HEK293 (cell line): ENCODE results near the gene PTPRN2.
"Not testable (repeated sequence)": the region's sequence is repeated elsewhere in the genome, so short reads cannot be mapped to it uniquely, and the experiment has no call there.

Experiments
- CTCF ChIA-PET: fragments of 350-600 bp; formaldehyde crosslinking; extraction: SDS; loops from one replicate; lab custom pipeline; 2021; ENCODE audit warnings: antibody characterized with exemption; lab: Yijun Ruan, JAX
- POLR2A ChIA-PET: fragments of 300-600 bp; formaldehyde crosslinking; extraction: SDS; loops from one replicate; lab custom pipeline; 2020; ENCODE audit warnings: antibody characterized with exemption, inconsistent platforms; lab: Yijun Ruan, JAX
- H3K27ac ChIP-seq: fragments of 200-500 bp; sonication (Bioruptor generic); 2 replicates; pipeline ENCODE4 v1.5.1; 2014; ENCODE audit warnings: low read depth, low read length, control low read depth, inconsistent platforms; ENCODE audit errors: extremely low read depth
- H3K36me3 ChIP-seq, 2 experiments: fragments of 200-500 bp in 1 of 2; sonication (Bioruptor generic) in 1 of 2; 1 replicate in 1 of 2; 2 replicates in 1 of 2; pipeline ENCODE4 v1.5.1; 2014 to 2017; ENCODE audit warnings: inconsistent platforms in 2 of 2, low read length in 2 of 2; ENCODE audit not compliant: control insufficient read depth in 2 of 2, insufficient read depth in 1 of 2
- H3K4me1 ChIP-seq: fragments of 200-500 bp; sonication (Bioruptor generic); 2 replicates; pipeline ENCODE4 v1.5.1; 2014; ENCODE audit warnings: mild to moderate bottlenecking, low read length, inconsistent platforms; ENCODE audit not compliant: control insufficient read depth, insufficient read depth
- H3K4me3 ChIP-seq: 2 replicates; pipeline ENCODE4 v1.5.1; 2011; ENCODE audit warnings: low read depth, mild to moderate bottlenecking, control low read depth, low read length, moderate library complexity
- H3K9me3 ChIP-seq: fragments of 200-500 bp; sonication (Bioruptor generic); 2 replicates; pipeline ENCODE4 v1.5.1; 2014; ENCODE audit warnings: low read depth, low read length, inconsistent platforms; ENCODE audit not compliant: control insufficient read depth, insufficient read depth
- BCL6B ChIP-seq: fragments of 450-650 bp; formaldehyde crosslinking; IDR thresholded peaks from 2 replicates; pipeline ENCODE4 v1.5.1; 2017; ENCODE audit warnings: missing biosample characterization, missing genetic modification characterization
- GLIS1 ChIP-seq: fragments of 450-650 bp; formaldehyde crosslinking; IDR thresholded peaks from 2 replicates; pipeline ENCODE4 v1.5.1; 2016; ENCODE audit warnings: missing biosample characterization, missing genetic modification characterization
- REPIN1 ChIP-seq: fragments of 450-650 bp; formaldehyde crosslinking; IDR thresholded peaks from 2 replicates; pipeline ENCODE4 v1.5.1; 2017; ENCODE audit warnings: missing biosample characterization, missing genetic modification characterization, low read depth
- ZBTB1 ChIP-seq: fragments of 450-650 bp; formaldehyde crosslinking; IDR thresholded peaks from 2 replicates; pipeline ENCODE4 v1.5.1; 2016; ENCODE audit warnings: missing biosample characterization, missing genetic modification characterization
- ZBTB11 ChIP-seq: fragments of 450-650 bp; formaldehyde crosslinking; conservative IDR thresholded peaks from 2 replicates; pipeline ENCODE4 v1.5.1; 2016; ENCODE audit warnings: low read depth, missing biosample characterization, missing genetic modification characterization
- ZNF112 ChIP-seq: fragments of 450-650 bp; formaldehyde crosslinking; IDR thresholded peaks from 2 replicates; pipeline ENCODE4 v1.5.0; 2017; ENCODE audit warnings: missing biosample characterization, missing genetic modification characterization
- ZNF132 ChIP-seq: fragments of 450-650 bp; formaldehyde crosslinking; IDR thresholded peaks from 2 replicates; pipeline ENCODE4 v1.5.1; 2017; ENCODE audit warnings: missing biosample characterization, missing genetic modification characterization, borderline replicate concordance
- ZNF133 ChIP-seq: fragments of 450-650 bp; formaldehyde crosslinking; IDR thresholded peaks from 2 replicates; pipeline ENCODE4 v1.5.1; 2016; ENCODE audit warnings: missing biosample characterization, missing genetic modification characterization
- ZNF184 ChIP-seq: fragments of 450-650 bp; IDR thresholded peaks from 2 replicates; pipeline ENCODE4 v1.5.1; 2018; ENCODE audit warnings: missing biosample characterization, mild to moderate bottlenecking, missing genetic modification characterization
- ZNF24 ChIP-seq: fragments of 450-650 bp; formaldehyde crosslinking; IDR thresholded peaks from 2 replicates; pipeline ENCODE4 v1.5.1; 2016; ENCODE audit warnings: missing biosample characterization, missing genetic modification characterization
- ZNF302 ChIP-seq: fragments of 450-650 bp; formaldehyde crosslinking; IDR thresholded peaks from 2 replicates; pipeline ENCODE4 v1.5.1; 2016; ENCODE audit warnings: missing biosample characterization, missing genetic modification characterization, low read depth
- ZNF404 ChIP-seq: fragments of 450-650 bp; formaldehyde crosslinking; IDR thresholded peaks from 2 replicates; pipeline ENCODE4 v1.5.1; 2017; ENCODE audit warnings: missing biosample characterization, missing genetic modification characterization
- ZNF529 ChIP-seq: fragments of 450-650 bp; formaldehyde crosslinking; IDR thresholded peaks from 2 replicates; pipeline ENCODE4 v1.5.1; 2017; ENCODE audit warnings: missing genetic modification characterization, missing biosample characterization; ENCODE audit not compliant: insufficient replicate concordance
- ZNF561 ChIP-seq: fragments of 450-650 bp; IDR thresholded peaks from 2 replicates; pipeline ENCODE4 v1.5.1; 2018; ENCODE audit warnings: missing biosample characterization, missing genetic modification characterization, borderline replicate concordance
- ZNF610 ChIP-seq: fragments of 450-650 bp; formaldehyde crosslinking; IDR thresholded peaks from 2 replicates; pipeline ENCODE4 v1.5.1; 2016; ENCODE audit warnings: missing biosample characterization, missing genetic modification characterization, borderline replicate concordance
- ZNF701 ChIP-seq: fragments of 450-650 bp; formaldehyde crosslinking; IDR thresholded peaks from 2 replicates; pipeline ENCODE4 v1.5.1; 2016; ENCODE audit warnings: missing biosample characterization, missing genetic modification characterization
- ZNF76 ChIP-seq: fragments of 450-650 bp; formaldehyde crosslinking; IDR thresholded peaks from 2 replicates; pipeline ENCODE4; 2016; ENCODE audit warnings: low read depth, missing biosample characterization, missing genetic modification characterization, borderline replicate concordance

PTPRN2 gene

GRCh38 chr7:158507917-158508316, 79.7 kb downstream of the PTPRN2 start:
- Histone ChIP-seq H3K36me3 (no peaks in the 10 kb centered on the region), H3K4me3 (no peak overlapping the region), H3K4me1 (no peaks in the 10 kb centered on the region), H3K9me3 (no peaks in the 10 kb centered on the region), H3K27ac (no peak overlapping the region)
- ChIA-PET CTCF (no interaction called here), POLR2A (no interaction called here)
- TF ChIP-seq REPIN1 (tag by site-specific recombination) (no peak), ZNF132 (no peak), ZNF184 (tag by site-specific recombination) (no peak), ZNF404 (tag by site-specific recombination) (no peak), ZNF24 (tag by site-specific recombination) (no peak), ZNF610 (no peak), ZNF133 (tag by site-specific recombination) (no peak), ZNF561 (tag by site-specific recombination) (no peak), ZNF302 (tag by site-specific recombination) (no peak), ZNF76 (tag by site-specific recombination) (no peak), GLIS1 (no peak), ZNF112 (no peak)

DNA sequence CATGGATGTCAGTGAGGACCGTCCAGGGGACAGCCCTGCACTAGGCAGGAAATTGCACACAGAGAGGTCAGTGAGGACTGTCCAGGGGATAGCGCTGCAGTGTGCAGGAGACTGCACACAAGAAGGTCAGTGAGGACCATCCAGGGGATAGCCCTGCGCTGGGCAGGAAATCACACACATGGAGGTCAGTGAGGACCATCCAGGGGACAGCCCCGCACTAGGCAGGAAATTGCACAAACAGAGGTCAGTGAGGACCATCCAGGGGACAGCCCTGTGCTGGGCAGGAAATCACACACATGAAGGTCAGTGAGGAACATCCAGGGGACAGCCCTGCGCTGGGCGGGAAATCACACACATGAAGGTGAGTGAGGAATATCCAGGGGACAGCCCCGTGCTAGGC, 80.4 kb downstream of the PTPRN2 start:
- H3K9me3 ChIP-seq, H3K36me3 ChIP-seq, H3K27ac ChIP-seq, H3K4me3 ChIP-seq, POLR2A ChIA-PET, CTCF ChIA-PET, H3K4me1 ChIP-seq: not testable (repeated sequence)

DNA sequence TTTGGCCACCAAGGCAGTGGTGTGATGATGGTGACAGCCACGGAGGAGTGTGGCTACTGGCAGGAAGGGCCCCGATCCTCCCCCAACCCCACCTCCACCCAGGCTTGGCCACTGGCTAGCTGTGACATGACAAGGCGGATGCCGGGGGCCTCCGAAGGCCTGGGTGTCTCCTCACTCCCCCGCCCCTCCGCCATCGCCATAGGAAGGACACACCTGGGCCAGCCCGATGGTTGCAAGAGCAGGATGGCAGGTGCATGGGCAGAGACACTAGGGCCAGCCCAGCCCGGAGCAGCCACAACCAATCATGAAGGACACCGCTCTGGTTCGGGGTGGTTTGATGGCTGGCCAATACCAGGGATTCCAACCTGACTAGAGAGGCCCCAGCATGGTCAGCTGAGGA, 81.0 kb downstream of the PTPRN2 start:
- H3K4me3 ChIP-seq: no peak overlapping the region
- no peaks in the 10 kb centered on the region for H3K9me3 ChIP-seq
- H3K36me3 ChIP-seq: no peaks in the 10 kb centered on the region
- POLR2A ChIA-PET: no interaction called here
- no peaks in the 10 kb centered on the region for H3K4me1 ChIP-seq
- TF ChIP-seq ZNF112 (no peak), ZNF701 (tag by site-specific recombination) (no peak), BCL6B (tag by site-specific recombination) (no peak), ZBTB1 (tag by site-specific recombination) (no peak), ZBTB11 (tag by site-specific recombination) (no peak), ZNF529 (tag by site-specific recombination) (no peak)
- CTCF ChIA-PET: no interaction called here
- no peak overlapping the region for H3K27ac ChIP-seq
